Heart right ventricle (tissue), 16 donors: ENCODE measurements around the gene LRRC32. TPM values are rescaled to one million over a fixed set of nuclear protein-coding genes. Genes with fewer than 3 reads are reported as not detected.

ENCODE experiments used
- ATAC-seq, 8 donors: fragments of 200-7000 bp; cut with Tn5 transposase; one replicate each; pipeline ENCODE4 v1.9.1; 2020; ENCODE audit warnings: mild to moderate bottlenecking in 8 of 8, moderate library complexity in 8 of 8, moderate number of reproducible peaks in 1 of 8
- DNase-seq, 2 donors: peaks; one replicate each; pipeline ENCODE4 v3.0.0-alpha.2; 2020
- H3K27ac ChIP-seq, 10 donors: fragments of 200-600 bp; sonication (generic) in 2 of 10; one replicate each; pipeline versions ENCODE4 v1.5.0 to v1.8.0; 2020 to 2022; ENCODE audit warnings: mild to moderate bottlenecking in 3 of 10
- H3K27me3 ChIP-seq, 7 donors: fragments of 200-600 bp; one replicate each; pipeline ENCODE4 v1.8.0; 2021 to 2022; ENCODE audit warnings: mild to moderate bottlenecking in 2 of 7
- H3K36me3 ChIP-seq, 9 donors: fragments of 200-600 bp; sonication (generic) in 1 of 9; one replicate each; pipeline versions ENCODE4 v1.5.0 to v1.8.0; 2020 to 2022; ENCODE audit warnings: mild to moderate bottlenecking in 2 of 9
- H3K4me1 ChIP-seq, 9 donors: fragments of 200-600 bp; sonication (generic) in 1 of 9; one replicate each; pipeline versions ENCODE4 v1.5.0 to v1.8.0; 2020 to 2022; ENCODE audit warnings: mild to moderate bottlenecking in 4 of 9
- H3K4me3 ChIP-seq, 10 donors: fragments of 200-600 bp; sonication (generic) in 2 of 10; one replicate each; pipeline versions ENCODE4 v1.5.0 to v1.8.0; 2020 to 2022; ENCODE audit warnings: mild to moderate bottlenecking in 7 of 10, moderate library complexity in 2 of 10
- H3K9me3 ChIP-seq, 11 donors: fragments of 200-600 bp in 10 of 11; sonication (generic) in 2 of 11; one replicate each; pipeline versions ENCODE4 v1.5.0 to v1.8.0; 2013 to 2022; ENCODE audit warnings: mild to moderate bottlenecking in 2 of 11, control low read depth in 1 of 11, moderate library complexity in 1 of 11
- WGBS, 2 donors: extraction: QIAGEN DNeasy Blood & Tissue Kit; methylation state at CpG; one replicate each; pipeline ENCODE4 v1.1.7; 2013; ENCODE audit warnings: inconsistent platforms in 1 of 2; 5-methylcytosine and 5-hydroxymethylcytosine counted together
- intact Hi-C, 10 donors: fragments of 100-400 bp; cut with DNase I; formaldehyde crosslinking; loops; one replicate each; pipeline versions ENCODE4 v1.11.1 to v1.14.2; 2022
- polyA plus RNA-seq, 2 donors: library from polyadenylated mRNA; stranded (reverse); fragments of 200-250 nt; gene quantifications; one replicate each; pipeline ENCODE4 v1.2.3, GENCODE V29; 2013
- total RNA-seq, 10 donors: library from RNA; stranded (reverse); fragmentation: NEBNext Ultra II Directional in 3 of 10; extraction: Animal tissue kit (Norgen Biotek cat#: 25700) in 3 of 10; gene quantifications; one replicate each; pipeline versions ENCODE4 v1.2.1 to v1.2.4, GENCODE V29; 2021 to 2023
- TF ChIP-seq, protein P1 (sequence below), 9 donors: fragments of 200-600 bp; sonication (generic) in 2 of 9; IDR thresholded peaks; one replicate each; pipeline versions ENCODE4 v1.5.0 to v1.8.0; 2021 to 2022; ENCODE audit warnings: antibody characterized with exemption in 9 of 9, mild to moderate bottlenecking in 5 of 9, moderate library complexity in 1 of 9
- donor health status: Arrhythmogenic right ventricular cardiomyopathy.
- donor health status: ischemic (EF 13 %, LVEDD 7.1; RV severe dilation, severe dysfunction).
- donor health status: healthy with polysubstance abuse.
- donor health status: DM: no; HTN: yes; CAD: no.
- donor health status: DM: no; HTN: no; CAD: no.
- donor health status: ischemic (EF 25% LVEDD 6.9; RV normal size, moderate dysfunction).
- donor health status: ischemic (EF 25% LVEDD 5.7; RV mildly dilated, moderate dysfunction).
- donor health status: healthy.
- donor health status: DM: yes; HTN: yes; CAD: no.
- donor health status: Ischemic cardiomyopathy.
- donor health status: ischemic (EF 35%, LVEDD 5.7; RV mildly dilated, moderate dysfunction).
- donor health status: nonischemic (EF 11% LVEDD 7.7; RV severe dilation, severe dysfunction).
- donor health status: DM: yes; HTN: yes; CAD: no.
- donor health status: PGD.
- donor health status: ischemic (EF 29% LVEDD 5.4; RV normal size, mild dysfunction).
- donor health status: nonischemic (EF 23%, LVEDD 6.1; RV moderate dilation, normal function).

LRRC32 gene
- total and polyA plus RNA-seq, 12 donors, result 16.7 to 215 (median 43.7) TPM

DNA sequence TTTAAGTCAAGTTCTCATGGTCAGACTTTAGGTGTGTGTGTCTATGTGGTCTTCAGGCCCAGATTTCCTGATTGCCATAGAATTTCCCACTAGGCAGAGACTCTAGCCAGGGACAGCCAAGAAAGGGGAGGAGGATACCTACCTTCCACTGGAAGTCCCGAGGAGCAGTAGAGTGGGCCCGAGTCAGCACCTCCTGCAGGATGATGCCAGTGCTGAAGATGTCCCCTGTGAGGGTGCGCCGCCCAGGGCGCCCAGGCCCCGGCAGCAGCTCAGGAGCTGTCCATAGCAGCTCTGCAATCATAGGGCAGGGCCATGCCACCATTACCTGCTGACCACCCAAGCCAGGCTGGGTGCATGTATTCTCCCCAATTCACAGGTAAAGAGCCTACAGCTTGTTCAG lies 41.6 kb upstream of the LRRC32 start:
- Histone ChIP-seq H3K9me3 (no peaks in the 10 kb centered on the region), H3K4me1 (no peaks in the 10 kb centered on the region), H3K36me3 (no peaks in the 10 kb centered on the region), H3K4me3 (no peak overlapping the region), H3K27me3 (no peaks in the 10 kb centered on the region), H3K27ac (no peak overlapping the region)
- intact Hi-C loops, result no loop called here
- no peak for ATAC-seq
- TF ChIP-seq, protein P1, sequence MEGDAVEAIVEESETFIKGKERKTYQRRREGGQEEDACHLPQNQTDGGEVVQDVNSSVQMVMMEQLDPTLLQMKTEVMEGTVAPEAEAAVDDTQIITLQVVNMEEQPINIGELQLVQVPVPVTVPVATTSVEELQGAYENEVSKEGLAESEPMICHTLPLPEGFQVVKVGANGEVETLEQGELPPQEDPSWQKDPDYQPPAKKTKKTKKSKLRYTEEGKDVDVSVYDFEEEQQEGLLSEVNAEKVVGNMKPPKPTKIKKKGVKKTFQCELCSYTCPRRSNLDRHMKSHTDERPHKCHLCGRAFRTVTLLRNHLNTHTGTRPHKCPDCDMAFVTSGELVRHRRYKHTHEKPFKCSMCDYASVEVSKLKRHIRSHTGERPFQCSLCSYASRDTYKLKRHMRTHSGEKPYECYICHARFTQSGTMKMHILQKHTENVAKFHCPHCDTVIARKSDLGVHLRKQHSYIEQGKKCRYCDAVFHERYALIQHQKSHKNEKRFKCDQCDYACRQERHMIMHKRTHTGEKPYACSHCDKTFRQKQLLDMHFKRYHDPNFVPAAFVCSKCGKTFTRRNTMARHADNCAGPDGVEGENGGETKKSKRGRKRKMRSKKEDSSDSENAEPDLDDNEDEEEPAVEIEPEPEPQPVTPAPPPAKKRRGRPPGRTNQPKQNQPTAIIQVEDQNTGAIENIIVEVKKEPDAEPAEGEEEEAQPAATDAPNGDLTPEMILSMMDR (IDR thresholded peaks at IDR 0.05), result no peak
- no peak for DNase-seq
- 88 to 90% methylated on average over 6 of the region's 6 CpGs for WGBS, 2 donors

DNA sequence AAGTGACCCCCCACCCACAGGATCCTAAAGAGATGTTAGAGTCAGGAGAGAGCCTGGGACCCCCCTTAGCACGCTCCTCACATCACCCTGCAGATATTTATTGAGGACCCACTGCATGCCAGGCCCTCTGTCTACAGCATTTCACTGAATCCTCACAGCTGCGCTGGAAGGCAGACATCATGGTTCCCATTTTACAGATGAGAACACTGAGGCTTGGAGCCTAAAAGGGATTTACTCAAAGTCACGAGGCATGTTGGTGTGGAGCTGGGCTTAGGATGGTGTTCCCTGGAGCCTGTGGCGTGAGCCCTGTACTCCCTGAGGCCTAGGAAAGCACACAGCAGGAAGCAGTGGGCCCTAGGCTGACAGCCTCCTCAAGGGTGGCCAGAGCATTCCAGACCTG lies 39.2 kb upstream of the LRRC32 start:
- H3K4me1 ChIP-seq, result no peaks in the 10 kb centered on the region
- H3K36me3 ChIP-seq, result no peaks in the 10 kb centered on the region
- DNase-seq, result no peak
- 71 to 96% methylated on average over 4 of the region's 4 CpGs for WGBS, 2 donors
- peaks cover 0 to 12% (median 0%) of the 10 kb centered on the region in 11 donors for H3K9me3 ChIP-seq
- H3K4me3 ChIP-seq, result no peak overlapping the region
- peak in 1 of 8 donors; percentile 10 for ATAC-seq
- no peaks in the 10 kb centered on the region for H3K27me3 ChIP-seq
- TF ChIP-seq, protein P1 (IDR thresholded peaks at IDR 0.05), result no peak
- H3K27ac ChIP-seq, result no peak overlapping the region
- intact Hi-C loops, result no loop called here

DNA sequence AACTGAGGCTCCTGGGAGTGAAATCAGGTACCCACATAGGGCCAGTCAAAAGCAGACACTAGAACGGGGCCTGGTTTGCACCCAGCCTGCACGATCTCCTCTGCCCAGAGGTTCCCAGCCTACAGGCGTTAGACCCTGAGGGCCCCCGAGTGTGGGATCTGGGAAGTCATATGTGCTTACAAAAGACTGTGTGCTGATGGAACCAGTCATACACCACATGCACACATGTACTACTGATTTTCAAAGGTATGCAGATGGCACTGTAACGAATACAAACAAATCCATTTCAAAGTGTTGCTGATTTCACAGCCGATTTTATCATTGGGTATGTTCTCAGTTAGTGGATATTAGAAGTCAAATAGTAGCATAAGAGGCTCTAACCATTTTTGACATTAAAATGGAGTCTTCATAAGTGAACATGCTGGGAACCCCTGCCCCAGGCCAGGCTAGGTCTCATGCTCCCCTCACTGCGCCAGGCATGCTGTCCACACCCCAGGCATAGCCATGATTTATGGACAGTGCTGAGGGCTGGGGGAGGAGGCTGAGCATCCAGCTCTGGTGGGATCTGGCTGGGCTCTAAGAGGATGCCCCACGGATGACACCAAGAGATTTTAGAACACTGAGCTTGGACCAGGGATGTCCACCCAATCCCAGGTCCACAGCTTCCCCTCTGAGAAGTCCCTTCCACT lies 38.6 kb upstream of the LRRC32 start:
- DNase-seq, result no peak
- 86 to 87% methylated on average over 8 of the region's 8 CpGs for WGBS, 2 donors
- intact Hi-C loops, result no loop called here
- H3K9me3 ChIP-seq, result peaks cover 0 to 12% (median 0%) of the 10 kb centered on the region in 11 donors
- H3K4me3 ChIP-seq, result no peak overlapping the region
- H3K27me3 ChIP-seq, result no peaks in the 10 kb centered on the region
- no peak overlapping the region for H3K27ac ChIP-seq
- TF ChIP-seq, protein P1 (IDR thresholded peaks at IDR 0.05), result no peak
- H3K36me3 ChIP-seq, result no peaks in the 10 kb centered on the region
- peak in 1 of 8 donors; percentile 39 for ATAC-seq
- no peaks in the 10 kb centered on the region for H3K4me1 ChIP-seq

DNA sequence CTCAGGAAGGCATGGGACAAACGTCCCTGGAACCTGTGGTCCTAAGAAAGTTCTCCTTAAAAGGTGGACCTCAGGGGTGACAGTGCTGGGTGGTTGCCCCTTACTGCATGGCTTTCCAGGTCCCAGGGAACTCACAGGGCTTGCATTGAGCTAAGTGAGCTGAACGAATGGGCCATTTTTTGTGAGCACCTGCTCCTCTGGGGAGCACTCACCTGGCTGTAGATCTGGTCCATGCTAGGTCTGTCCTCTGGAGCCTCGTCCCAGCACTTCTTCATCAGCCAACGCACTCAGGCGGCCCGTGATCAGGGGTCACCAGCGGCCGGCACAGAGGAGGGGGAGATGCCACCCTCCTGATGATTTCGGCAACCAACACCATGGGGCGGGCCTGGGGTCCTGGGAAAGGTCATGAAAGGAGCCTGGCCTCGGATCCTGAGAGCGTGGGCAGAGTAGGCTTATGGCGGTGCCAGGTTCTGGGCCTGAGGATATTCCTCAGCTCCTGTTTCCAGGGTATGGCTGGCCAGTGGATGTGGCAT lies 36.8 kb upstream of the LRRC32 start:
- Histone ChIP-seq H3K27me3 (no peaks in the 10 kb centered on the region), H3K9me3 (peaks cover 0 to 12% (median 0%) of the 10 kb centered on the region in 11 donors), H3K27ac (no peak overlapping the region), H3K4me1 (no peaks in the 10 kb centered on the region), H3K4me3 (no peak overlapping the region), H3K36me3 (no peaks in the 10 kb centered on the region)
- no peak for DNase-seq
- WGBS, 2 donors, result 88 to 92% methylated on average over 13 of the region's 13 CpGs
- intact Hi-C loops, result no loop called here
- TF ChIP-seq, protein P1 (IDR thresholded peaks at IDR 0.05), result no peak
- ATAC-seq, result no peak
